GM21367 (cell line): ENCODE data around the gene ERVK3-1.
"Not testable (repeated sequence)": the region's sequence is repeated elsewhere in the genome, so short reads cannot be mapped to it uniquely, and the experiment has no call there.

ENCODE experiments used
- ATAC-seq: cut with Tn5 transposase; IDR thresholded peaks from one replicate; pipeline ENCODE4 v1.9.1; 2021; ENCODE audit not compliant: unreplicated experiment

ERVK3-1 gene

DNA sequence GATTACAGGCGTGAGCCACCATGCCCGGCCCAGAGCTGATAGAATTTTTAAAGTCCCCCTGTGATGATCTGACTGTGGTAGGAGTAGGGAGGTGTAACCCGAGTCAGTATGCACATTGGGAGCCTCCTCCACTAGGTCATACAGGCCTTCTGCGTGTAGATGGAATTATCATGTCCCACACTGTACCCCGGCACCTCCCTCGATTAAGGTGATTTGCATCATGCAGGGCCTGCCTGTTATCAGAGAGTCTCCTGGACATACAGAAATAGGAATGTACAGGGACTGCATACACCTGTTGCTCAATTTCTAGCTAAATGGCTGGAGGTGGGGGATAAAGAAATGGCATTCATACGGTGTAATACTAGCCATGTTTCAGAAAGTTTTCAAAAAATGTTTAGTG is 922 bp upstream of the ERVK3-1 start:
- no peak for ATAC-seq

DNA sequence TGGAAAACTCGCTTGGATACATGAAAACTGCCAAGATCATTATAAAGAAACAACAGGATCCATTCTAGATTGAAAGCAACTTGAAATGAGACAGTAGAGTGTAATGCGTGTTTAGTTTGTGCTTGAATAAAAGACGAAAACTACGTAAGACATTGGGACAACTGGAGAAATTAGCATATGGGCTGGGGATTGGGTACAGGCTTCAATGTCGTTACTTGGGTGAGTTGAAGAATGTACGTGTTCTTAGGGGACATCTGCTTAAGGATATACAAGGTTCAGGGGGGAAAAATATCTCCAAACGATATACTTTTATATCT is 471 bp upstream of the ERVK3-1 start:
- ATAC-seq, result no peak

DNA sequence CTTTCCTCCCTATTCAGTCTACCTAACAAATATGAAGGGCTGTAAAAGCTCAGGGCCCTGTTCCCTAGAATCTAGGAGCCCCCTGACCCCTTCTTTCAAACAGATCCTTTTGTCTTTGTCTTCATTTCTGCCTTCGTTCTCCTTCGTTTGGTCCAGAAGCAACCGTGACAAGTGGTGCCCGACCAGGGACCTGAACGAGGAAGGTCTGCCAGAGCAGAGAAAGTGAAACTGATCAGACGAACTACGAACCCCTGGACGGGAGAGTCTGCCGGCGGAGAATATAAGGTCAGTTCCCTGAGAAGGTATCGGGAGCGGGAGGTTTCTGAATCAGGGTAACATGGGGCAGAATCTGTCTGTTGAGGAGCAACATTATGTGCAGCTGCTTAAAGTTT is 751 bp downstream of the ERVK3-1 start:
- no peak for ATAC-seq

DNA sequence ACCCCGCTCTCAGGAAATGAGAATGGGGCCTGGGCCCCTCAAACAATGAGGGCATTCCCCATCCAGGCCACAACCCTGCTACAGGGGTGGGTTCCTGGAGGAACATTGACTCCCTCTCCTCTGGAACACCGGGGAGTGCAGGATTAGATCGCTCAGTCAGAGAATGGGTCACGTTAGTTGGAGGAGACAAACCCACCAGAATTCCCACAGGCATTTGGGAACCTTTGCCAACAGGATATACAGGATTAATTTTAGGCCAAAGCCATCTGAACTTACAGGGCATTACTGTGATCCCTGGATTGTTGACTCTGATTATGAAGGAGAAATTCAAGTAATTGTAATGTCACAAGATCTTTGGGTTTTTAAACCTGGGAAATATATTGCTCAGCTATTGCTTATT is 2.6 kb downstream of the ERVK3-1 start:
- ATAC-seq, result no peak

DNA sequence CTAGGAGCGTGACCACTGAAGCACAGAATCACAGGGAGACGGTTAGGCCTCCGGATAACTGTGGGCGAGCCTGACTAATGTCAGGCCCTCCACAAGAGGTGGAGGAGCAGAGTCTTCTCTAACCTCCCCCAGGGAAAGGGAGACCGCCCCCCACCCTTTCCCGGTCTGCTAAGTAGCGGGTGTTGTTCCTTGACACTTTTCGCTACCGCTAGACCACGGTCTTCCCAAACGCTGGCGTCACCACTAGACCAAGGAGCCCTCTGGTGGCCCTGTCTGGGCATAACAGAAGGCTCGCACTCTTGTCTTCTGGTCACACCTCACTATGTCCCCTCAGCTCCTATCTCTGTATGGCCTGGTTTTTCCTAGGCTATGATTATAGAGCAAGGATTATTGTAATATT is 5.5 kb downstream of the ERVK3-1 start:
- ATAC-seq, result not testable (repeated sequence)

DNA sequence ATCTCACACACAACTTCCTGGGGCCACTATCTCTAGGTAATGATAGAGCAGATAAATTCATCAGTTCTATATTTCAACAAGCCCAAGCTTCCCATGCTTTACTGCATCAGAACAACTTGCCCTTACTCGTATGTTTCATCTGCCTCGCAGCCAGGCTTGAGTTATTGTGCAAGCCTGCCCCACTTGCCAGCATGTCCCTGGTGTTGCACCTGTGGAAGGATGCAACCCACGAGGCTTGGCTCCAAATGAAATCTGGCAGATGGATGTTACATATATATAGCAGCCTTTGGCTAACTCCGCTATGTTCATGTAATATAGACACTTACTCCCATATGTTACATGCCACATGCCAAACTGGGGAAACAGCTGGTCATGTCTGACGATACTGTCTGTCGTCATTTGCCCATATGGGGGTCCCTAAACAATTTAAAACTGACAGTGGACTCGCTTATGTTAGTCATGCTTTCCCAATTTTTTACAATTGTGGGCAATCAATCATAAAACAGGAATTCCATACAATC is 6.2 kb downstream of the ERVK3-1 start:
- no peak for ATAC-seq

DNA sequence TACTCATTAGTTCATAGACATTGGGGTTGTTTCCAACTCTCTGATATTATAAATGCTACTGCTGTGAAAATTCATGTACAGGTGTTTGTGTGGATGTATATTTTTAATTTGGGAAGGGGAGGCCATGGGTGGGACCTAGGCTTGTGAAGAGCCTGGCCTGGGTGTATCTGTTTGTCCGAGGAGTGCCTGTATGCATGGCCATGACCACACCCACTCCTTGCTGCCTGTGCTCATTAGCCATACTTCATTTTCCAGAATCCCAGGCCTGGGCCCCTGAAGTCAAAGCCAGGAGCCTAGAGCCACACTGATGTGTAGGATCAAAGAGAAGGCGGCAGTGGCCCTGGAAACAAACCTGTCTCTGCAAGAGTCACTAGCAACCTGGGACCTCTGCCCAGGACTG is 10.4 kb downstream of the ERVK3-1 start:
- no peak for ATAC-seq

DNA sequence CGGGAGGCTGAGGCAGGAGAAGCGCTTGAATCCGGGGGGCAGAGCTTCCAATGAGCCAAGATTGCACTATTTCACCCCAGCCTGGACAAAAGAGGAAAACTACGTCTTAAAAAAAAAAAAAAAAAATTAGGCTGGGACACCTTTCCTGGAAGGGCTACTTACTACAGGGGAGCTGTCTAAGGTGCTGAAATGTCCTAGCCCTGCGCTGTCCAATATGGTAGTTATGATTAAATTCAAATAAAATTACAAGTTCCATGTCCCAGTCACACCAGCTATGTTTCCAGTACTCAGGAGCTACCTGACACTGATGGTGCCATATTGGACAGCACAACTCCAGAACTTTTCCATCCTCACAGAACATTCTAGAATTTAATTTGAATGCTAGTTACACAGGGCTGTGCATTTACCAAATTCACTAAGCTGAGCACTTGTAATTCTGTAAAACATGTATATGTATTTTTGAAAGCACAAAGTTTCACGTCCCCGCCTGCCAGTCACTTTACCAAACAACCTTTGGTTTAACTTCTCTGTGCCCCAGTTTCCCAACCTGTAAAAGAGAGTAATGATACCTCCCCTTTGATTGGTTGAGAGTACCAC is 12.4 kb downstream of the ERVK3-1 start:
- ATAC-seq, result no peak

DNA sequence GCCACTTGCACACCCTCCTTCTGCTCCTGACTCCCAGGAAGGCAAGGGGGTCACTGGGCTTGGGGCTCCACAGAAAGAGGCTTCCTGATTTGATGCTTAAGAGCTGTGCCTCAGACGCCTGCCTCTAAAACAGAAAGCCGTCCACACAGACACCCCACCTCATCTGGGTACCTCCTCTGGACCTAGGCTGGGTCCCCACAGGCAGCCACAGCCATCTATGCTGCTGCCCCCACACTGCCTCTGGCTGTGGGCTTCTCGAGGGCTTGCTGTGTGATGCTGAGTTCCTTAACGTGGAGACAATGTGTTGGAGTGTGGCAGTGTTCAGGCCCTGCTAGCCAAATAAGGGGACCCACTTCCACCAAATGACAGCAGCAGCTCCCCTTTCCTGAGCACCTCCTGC is 13.1 kb downstream of the ERVK3-1 start:
- ATAC-seq, result no peak

DNA sequence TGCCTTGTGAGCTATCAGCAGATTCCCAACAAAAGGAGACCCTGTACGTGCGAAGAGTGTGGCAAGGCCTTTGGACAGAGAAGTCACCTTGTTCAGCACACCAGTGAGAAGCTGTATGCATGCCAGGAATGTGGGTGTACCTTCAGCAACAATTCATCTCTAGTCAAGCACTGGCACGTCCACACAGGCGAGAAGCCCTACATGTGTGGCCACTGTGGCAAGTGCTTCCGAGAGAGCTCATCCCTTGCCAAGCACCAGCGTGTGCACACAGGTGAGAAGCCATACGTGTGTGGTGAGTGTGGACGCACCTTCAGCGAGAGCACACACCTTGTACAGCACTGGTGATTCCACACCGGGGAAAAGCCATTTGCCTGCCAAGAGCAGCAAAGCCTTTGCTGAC is 14.1 kb downstream of the ERVK3-1 start:
- ATAC-seq, result no peak

DNA sequence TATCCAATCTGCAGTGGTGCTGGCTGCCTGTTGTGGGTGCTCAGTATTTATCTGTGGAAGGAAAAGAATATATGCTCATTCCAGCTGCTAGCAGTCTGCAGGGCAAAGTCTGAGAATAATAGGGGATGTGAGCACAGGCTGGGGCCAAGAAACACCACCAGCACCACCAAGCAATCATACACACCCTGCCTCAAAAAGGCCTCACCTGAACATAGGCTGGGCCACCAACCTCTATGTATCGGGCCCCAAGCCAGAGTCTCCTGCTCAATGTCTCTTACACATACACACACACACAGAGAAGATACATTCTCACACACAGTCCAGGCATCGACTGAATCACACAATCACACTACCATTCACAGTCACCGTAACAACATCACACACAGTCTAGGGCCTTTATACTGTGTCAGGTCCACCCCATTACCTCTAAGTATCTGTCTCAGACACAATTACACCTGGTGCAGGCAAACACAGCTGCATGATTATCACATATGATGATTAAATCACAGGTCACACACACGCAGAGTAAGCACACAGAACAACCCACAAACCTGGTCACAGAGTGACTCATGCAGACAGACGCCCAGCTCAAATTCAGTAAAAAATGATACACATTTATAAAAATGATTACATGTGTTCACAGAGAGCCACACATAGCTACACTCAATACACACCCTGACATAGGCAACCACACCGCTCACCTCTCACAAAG is 20.3 kb downstream of the ERVK3-1 start:
- no peak for ATAC-seq

DNA sequence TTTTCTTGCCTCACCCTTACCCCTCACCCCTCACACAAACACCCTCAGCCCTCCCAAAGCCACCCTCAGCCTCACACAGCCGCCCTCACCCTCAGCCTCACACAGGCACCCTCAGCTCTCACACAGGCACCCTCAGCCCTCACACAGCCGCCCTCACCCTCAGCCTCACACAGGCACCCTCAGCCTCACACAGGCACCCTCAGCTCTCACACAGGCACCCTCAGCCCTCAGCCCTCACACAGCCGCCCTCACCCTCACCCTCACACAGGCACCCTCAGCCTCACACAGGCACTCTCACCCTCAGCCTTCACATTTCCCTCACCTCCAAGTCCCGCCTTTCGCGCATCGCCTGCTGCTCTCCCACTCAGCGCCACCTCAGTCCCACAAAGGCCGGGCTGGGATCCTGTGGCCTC is 21.3 kb downstream of the ERVK3-1 start:
- ATAC-seq, result no peak

DNA sequence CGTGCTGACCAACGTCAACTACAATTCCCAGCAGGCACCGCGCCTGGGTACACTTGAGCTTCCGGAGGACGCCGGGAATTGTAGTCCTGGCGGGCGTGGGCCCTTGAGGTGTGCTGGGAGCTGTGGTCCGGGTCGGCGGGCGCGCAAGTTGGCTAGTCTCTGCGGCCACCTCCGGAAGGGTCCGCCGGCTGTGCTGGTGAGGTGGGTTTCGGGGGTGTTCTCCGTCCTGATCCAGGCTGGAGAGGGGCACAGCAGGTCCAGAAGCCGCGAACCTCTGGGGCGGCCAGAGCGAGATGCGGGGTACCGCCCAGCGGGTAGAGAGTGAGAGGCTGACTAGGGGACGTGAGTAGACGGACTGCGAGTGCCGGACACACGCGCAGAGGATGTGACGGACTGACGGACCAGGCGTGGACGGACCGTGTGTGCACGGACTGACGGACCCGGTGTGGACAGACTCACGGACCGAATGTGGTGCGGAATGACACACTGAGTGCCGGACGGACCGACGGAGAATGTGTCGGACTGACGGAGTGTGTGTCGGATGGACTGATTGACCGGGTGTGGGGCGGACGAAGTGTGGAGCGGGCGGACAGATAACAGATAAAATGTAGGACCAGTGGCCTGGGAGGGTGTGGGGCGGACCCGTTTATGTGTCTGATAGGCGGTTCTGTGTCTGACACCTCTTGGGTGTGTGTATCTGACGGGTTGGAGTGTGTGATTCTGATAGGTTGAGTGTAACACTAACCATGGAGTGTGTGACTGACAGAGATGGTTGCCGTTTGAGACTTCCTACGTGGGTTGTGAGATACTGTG is 21.9 kb downstream of the ERVK3-1 start, which contains the start of gene ZSCAN22:
Gene ZSCAN22 (plus strand): TSS at position 81 of the 813 bp plus-strand sequence. CDS start 7,809 bp downstream, outside the sequence.
- peak; percentile 80 for ATAC-seq

DNA sequence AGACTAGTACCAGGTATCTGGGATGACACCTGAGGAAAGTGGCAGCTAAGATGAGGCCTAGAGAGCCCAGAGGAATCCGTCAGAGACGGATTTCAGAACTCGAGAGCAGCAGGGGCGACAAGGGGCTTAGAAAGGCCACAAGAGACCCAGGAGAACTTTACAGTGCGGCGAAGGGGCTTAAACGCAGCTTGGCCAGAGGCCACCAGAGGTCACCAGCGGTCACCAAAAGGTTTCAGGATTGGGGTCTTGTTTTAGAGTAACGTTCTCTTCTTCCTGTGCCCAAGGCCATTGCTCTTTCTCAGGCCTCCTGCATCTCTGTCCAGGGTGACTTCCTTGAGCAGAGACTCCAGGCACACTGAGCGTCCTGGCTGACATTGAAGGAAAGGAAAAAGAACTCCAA is 23.8 kb downstream of the ERVK3-1 start:
- ATAC-seq, result no peak

DNA sequence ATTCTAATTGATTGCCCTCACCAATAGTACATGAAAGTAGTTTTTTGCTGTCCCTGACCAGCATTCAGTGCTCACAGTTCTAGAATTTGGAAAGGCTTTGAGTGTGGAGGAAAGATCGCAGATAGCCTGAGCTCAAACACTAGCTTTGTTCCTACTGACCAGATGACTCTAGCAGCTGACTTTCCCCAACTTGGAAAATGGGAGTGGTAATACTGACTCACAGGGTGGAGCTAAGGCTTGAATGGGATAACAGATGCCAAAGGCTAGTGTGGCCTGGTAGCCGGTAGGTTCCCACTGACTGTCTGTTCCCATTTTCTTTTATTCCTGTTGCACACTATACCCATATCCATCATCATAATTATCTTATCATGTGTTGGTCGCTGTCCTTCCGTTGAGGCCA is 25.3 kb downstream of the ERVK3-1 start:
- ATAC-seq, result no peak

DNA sequence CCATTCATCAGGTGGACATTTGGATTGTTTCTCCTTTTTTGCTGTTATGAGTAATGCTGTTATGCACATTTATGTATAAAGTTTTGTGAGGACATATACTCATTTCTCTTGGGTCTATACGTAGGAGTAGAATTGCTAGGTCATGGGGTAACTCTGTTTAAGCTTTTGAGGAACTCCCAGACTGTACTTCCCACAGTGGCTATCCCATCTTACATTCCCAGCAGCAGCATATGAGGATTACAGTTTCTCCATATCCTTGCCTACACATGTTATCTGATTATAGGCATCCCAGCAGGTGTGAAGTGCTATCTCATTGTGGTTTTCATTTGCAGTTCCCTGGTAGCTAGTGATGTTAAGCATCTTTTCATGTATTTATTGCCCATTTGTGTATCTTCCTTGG is 27.5 kb downstream of the ERVK3-1 start:
- ATAC-seq, result no peak

DNA sequence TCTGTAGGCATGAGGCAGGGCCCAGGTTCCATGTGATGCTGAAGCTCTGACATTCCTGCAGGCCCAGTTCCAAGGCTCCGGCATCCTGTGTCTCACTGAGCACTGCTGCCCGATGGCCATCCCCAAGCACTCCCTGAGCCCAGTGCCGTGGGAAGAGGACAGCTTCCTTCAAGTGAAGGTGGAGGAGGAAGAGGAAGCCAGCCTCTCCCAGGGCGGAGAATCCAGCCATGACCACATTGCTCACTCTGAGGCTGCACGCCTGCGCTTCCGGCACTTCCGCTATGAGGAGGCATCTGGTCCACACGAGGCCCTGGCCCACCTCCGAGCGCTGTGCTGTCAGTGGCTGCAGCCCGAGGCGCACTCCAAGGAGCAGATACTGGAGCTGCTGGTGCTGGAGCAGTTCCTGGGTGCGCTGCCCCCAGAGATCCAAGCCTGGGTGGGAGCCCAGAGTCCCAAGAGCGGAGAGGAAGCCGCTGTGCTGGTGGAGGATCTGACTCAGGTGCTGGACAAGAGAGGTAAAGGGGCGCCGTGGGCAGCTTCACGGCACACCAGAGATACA is 29.6 kb downstream of the ERVK3-1 start:
- ATAC-seq, result no peak

DNA sequence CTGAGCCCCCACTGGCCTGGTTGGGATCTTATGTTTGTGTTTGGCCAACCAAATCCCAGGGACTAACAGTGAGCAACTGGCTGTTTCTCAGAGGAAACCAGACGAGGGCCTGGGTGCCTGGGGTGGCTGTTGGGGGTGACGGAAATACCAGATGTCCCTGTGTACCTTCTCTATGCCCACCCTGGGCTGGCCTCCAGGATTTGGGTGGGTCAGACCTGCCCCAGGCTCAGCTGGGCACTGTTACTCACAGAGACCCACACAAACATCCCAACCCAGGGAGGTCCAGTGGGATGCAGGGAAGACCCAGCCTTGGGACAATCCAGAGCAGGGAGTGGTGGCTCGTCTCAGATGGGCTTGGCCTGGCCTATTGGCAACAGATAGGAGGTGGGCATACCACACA is 30.5 kb downstream of the ERVK3-1 start:
- no peak for ATAC-seq

DNA sequence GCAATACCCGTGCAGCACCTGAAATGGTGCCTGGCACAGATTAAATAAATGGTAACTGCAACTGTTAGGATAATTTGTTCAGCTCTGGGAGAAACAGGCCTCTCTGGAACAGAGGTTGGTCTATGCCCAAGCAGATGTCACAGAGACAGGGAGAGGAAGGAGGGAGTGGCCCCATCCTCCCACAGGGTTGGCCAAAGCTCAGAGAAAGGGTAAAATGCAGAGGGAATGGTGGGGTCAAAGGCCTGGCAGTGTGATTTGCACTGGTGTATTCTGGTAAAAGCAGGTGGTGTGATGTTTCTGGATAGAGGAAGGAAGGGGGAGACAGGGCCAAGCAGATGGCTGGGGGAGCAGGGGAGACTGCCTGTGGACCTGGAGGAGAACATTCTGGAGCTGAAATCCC is 31.0 kb downstream of the ERVK3-1 start:
- no peak for ATAC-seq

DNA sequence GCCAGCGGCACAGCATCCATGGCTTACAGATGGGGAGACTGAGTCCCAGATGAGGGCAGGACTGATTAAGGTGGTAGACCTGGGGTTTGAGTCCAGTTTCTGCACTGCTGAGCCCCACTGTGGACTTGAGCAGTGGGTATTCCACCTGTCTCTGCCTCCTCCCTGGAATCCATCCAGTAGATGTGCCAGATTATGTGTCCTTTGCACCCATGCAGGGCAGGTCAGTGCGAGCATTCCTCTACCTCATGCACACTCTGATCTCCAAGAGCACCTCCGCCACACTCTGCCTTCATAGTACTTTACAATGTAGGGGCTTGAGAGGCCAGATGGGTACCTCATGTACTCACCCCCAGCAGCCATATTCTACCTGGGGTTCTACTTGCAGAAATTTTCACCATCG is 31.6 kb downstream of the ERVK3-1 start:
- no peak for ATAC-seq

DNA sequence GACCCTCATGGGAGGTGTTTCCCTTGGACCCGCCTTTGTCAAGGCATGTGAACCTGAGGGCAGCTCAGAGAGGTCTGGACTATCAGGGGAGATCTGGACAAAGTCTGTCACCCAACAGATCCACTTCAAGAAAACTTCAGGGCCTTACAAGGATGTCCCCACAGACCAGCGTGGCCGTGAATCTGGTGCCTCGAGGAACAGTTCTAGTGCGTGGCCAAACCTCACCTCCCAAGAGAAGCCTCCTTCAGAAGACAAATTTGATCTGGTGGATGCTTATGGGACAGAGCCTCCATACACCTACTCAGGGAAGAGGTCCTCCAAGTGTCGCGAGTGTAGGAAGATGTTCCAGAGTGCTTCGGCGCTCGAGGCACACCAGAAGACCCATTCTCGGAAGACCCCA is 33.2 kb downstream of the ERVK3-1 start:
- ATAC-seq, result no peak
